HEK293 (cell line): ENCODE results near the gene SMPD3.
A peak's percentile ranks its signal among the peaks of the same experiment; 100 is the strongest.

Experiments used
- CTCF ChIA-PET: fragments of 350-600 bp; formaldehyde crosslinking; extraction: SDS; loops from one replicate; lab custom pipeline; 2021; ENCODE audit warnings: antibody characterized with exemption; lab: Yijun Ruan, JAX
- POLR2A ChIA-PET: fragments of 300-600 bp; formaldehyde crosslinking; extraction: SDS; loops from one replicate; lab custom pipeline; 2020; ENCODE audit warnings: antibody characterized with exemption, inconsistent platforms; lab: Yijun Ruan, JAX
- H3K27ac ChIP-seq: fragments of 200-500 bp; sonication (Bioruptor generic); 2 replicates; pipeline ENCODE4 v1.5.1; 2014; ENCODE audit warnings: low read depth, low read length, control low read depth, inconsistent platforms; ENCODE audit errors: extremely low read depth
- H3K36me3 ChIP-seq, 2 experiments: fragments of 200-500 bp in 1 of 2; sonication (Bioruptor generic) in 1 of 2; 1 replicate in 1 of 2; 2 replicates in 1 of 2; pipeline ENCODE4 v1.5.1; 2014 to 2017; ENCODE audit warnings: inconsistent platforms in 2 of 2, low read length in 2 of 2; ENCODE audit not compliant: control insufficient read depth in 2 of 2, insufficient read depth in 1 of 2
- H3K4me1 ChIP-seq: fragments of 200-500 bp; sonication (Bioruptor generic); 2 replicates; pipeline ENCODE4 v1.5.1; 2014; ENCODE audit warnings: mild to moderate bottlenecking, low read length, inconsistent platforms; ENCODE audit not compliant: control insufficient read depth, insufficient read depth
- H3K4me3 ChIP-seq: 2 replicates; pipeline ENCODE4 v1.5.1; 2011; ENCODE audit warnings: low read depth, mild to moderate bottlenecking, control low read depth, low read length, moderate library complexity
- H3K9me3 ChIP-seq: fragments of 200-500 bp; sonication (Bioruptor generic); 2 replicates; pipeline ENCODE4 v1.5.1; 2014; ENCODE audit warnings: low read depth, low read length, inconsistent platforms; ENCODE audit not compliant: control insufficient read depth, insufficient read depth
- EGR2 ChIP-seq: fragments of 450-650 bp; formaldehyde crosslinking; IDR thresholded peaks from 2 replicates; pipeline ENCODE4 v1.5.1; 2016; ENCODE audit warnings: low read depth, missing biosample characterization, missing genetic modification characterization
- KLF1 ChIP-seq: fragments of 450-650 bp; formaldehyde crosslinking; IDR thresholded peaks from 2 replicates; pipeline ENCODE4 v1.5.1; 2016; ENCODE audit warnings: missing biosample characterization, missing genetic modification characterization
- YY1 ChIP-seq: fragments of 450-650 bp; formaldehyde crosslinking; IDR thresholded peaks from 2 replicates; pipeline ENCODE4 v1.5.1; 2018; ENCODE audit warnings: missing biosample characterization, missing genetic modification characterization
- ZBTB20 ChIP-seq: fragments of 450-650 bp; formaldehyde crosslinking; IDR thresholded peaks from 2 replicates; pipeline ENCODE4 v1.5.1; 2016; ENCODE audit warnings: missing biosample characterization, missing genetic modification characterization
- ZIC2 ChIP-seq: fragments of 450-650 bp; formaldehyde crosslinking; IDR thresholded peaks from 2 replicates; pipeline ENCODE4 v1.5.1; 2016; ENCODE audit warnings: missing biosample characterization, missing genetic modification characterization
- ZNF155 ChIP-seq: fragments of 450-650 bp; formaldehyde crosslinking; IDR thresholded peaks from 2 replicates; pipeline ENCODE4 v1.5.1; 2016; ENCODE audit warnings: missing biosample characterization, missing genetic modification characterization
- ZNF157 ChIP-seq: fragments of 450-650 bp; formaldehyde crosslinking; IDR thresholded peaks from 2 replicates; pipeline ENCODE4 v1.5.1; 2016; ENCODE audit warnings: missing biosample characterization, missing genetic modification characterization
- ZNF2 ChIP-seq: fragments of 450-650 bp; formaldehyde crosslinking; IDR thresholded peaks from 2 replicates; pipeline ENCODE4 v1.5.1; 2016; ENCODE audit warnings: missing biosample characterization, missing genetic modification characterization
- ZNF423 ChIP-seq: fragments of 450-650 bp; formaldehyde crosslinking; IDR thresholded peaks from 2 replicates; pipeline ENCODE4 v1.5.1; 2016; ENCODE audit warnings: missing biosample characterization, missing genetic modification characterization
- ZNF521 ChIP-seq: fragments of 450-650 bp; formaldehyde crosslinking; IDR thresholded peaks from 2 replicates; pipeline ENCODE4 v1.5.1; 2017; ENCODE audit warnings: missing biosample characterization, mild to moderate bottlenecking, missing genetic modification characterization
- ZNF555 ChIP-seq: fragments of 450-650 bp; formaldehyde crosslinking; conservative IDR thresholded peaks from 2 replicates; pipeline ENCODE4 v1.5.1; 2017; ENCODE audit warnings: missing biosample characterization, mild to moderate bottlenecking, missing genetic modification characterization, inconsistent platforms
- ZNF660 ChIP-seq: fragments of 450-650 bp; IDR thresholded peaks from 2 replicates; pipeline ENCODE4 v1.5.1; 2018; ENCODE audit warnings: missing biosample characterization, mild to moderate bottlenecking, missing genetic modification characterization
- ZNF76 ChIP-seq: fragments of 450-650 bp; formaldehyde crosslinking; IDR thresholded peaks from 2 replicates; pipeline ENCODE4; 2016; ENCODE audit warnings: low read depth, missing biosample characterization, missing genetic modification characterization, borderline replicate concordance
- ZNF843 ChIP-seq: fragments of 450-650 bp; formaldehyde crosslinking; IDR thresholded peaks from 2 replicates; pipeline ENCODE4 v1.5.1; 2016; ENCODE audit warnings: missing biosample characterization, missing genetic modification characterization
- TF ChIP-seq, protein P1 (sequence below): fragments of 450-650 bp; formaldehyde crosslinking; optimal IDR thresholded peaks from 2 replicates; pipeline ENCODE3; 2016; ENCODE audit warnings: missing biosample characterization, mild to moderate bottlenecking, missing genetic modification characterization
- TF ChIP-seq, protein P2 (sequence below): fragments of 450-650 bp; formaldehyde crosslinking; IDR thresholded peaks from 2 replicates; pipeline ENCODE4 v1.5.1; 2016; ENCODE audit warnings: missing biosample characterization, missing genetic modification characterization

SMPD3 gene

DNA sequence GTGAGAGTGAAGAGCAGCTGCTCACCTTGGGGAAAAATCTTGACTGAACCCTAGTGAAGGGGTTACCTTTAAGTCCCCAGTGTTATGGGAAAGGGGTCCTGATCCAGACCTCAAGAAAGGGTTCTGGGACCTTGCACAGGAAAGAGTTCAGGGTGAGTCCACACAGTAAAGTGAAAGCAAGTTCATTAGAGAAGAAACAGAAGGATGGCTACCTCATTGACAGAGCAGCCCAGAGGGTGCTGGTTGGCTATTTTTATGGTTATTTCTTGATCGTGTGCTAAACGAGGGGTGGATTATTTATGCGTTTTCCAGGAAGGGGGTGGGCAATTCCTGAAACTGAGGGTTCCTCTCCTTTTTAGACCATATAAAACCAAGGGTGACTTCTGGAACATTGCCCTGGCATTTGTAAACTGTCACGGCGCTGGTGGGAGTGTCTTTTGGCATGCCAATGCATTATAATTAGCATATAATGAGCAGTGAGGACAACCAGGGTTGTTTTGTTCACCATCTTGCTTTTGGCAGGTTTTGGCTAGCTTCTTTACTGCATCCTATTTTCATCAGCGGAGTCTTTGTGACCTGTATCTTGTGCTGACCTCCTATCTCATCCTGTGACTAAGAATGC lies 58.4 kb downstream of the SMPD3 start:
- no peaks in the 10 kb centered on the region for H3K36me3 ChIP-seq
- CTCF ChIA-PET, result interaction anchor here (0.6 to 1.2 kb wide), 5 partner anchors 11 to 1361 kb away, joined by 3 to 4 read pairs (median 3); partner anchors contain the start of gene CBFB
- TF ChIP-seq ZNF76 (no peak), ZNF155 (tag by site-specific recombination) (no peak), YY1 (tag by site-specific recombination) (no peak), EGR2 (tag by site-specific recombination) (no peak), ZNF2 (no peak), ZNF521 (tag by site-specific recombination) (no peak)
- TF ChIP-seq, protein P1, sequence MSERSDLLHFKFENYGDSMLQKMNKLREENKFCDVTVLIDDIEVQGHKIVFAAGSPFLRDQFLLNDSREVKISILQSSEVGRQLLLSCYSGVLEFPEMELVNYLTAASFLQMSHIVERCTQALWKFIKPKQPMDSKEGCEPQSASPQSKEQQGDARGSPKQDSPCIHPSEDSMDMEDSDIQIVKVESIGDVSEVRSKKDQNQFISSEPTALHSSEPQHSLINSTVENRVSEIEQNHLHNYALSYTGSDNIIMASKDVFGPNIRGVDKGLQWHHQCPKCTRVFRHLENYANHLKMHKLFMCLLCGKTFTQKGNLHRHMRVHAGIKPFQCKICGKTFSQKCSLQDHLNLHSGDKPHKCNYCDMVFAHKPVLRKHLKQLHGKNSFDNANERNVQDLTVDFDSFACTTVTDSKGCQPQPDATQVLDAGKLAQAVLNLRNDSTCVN, result no peak
- TF ChIP-seq, protein P2, sequence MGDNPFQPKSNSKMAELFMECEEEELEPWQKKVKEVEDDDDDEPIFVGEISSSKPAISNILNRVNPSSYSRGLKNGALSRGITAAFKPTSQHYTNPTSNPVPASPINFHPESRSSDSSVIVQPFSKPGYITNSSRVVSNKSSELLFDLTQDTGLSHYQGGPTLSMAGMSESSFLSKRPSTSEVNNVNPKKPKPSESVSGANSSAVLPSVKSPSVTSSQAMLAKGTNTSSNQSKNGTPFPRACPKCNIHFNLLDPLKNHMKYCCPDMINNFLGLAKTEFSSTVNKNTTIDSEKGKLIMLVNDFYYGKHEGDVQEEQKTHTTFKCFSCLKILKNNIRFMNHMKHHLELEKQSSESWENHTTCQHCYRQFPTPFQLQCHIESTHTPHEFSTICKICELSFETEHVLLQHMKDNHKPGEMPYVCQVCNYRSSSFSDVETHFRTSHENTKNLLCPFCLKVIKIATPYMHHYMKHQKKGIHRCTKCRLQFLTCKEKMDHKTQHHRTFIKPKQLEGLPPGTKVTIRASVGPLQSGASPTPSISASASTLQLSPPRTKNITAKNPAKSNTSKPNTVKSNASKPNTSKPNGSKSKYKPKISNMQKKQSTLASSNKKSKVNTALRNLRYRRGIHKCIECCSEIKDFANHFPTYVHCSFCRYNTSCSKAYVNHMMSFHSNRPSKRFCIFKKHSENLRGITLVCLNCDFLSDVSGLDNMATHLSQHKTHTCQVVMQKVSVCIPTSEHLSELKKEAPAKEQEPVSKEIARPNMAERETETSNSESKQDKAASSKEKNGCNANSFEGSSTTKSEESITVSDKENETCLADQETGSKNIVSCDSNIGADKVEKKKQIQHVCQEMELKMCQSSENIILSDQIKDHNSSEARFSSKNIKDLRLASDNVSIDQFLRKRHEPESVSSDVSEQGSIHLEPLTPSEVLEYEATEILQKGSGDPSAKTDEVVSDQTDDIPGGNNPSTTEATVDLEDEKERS (tag by site-specific recombination), result no peak
- H3K27ac ChIP-seq, result no peak overlapping the region
- no peaks in the 10 kb centered on the region for H3K4me1 ChIP-seq
- POLR2A ChIA-PET, result no interaction called here
- no peaks in the 10 kb centered on the region for H3K9me3 ChIP-seq
- no peak overlapping the region for H3K4me3 ChIP-seq

- Histone ChIP-seq H3K4me3 (no peak overlapping the region), H3K27ac (no peak overlapping the region), H3K36me3 (no peaks in the 10 kb centered on the region), H3K4me1 (no peaks in the 10 kb centered on the region), H3K9me3 (no peaks in the 10 kb centered on the region)
- ChIA-PET POLR2A (no interaction called here), CTCF (interaction anchor here (0.7 to 0.9 kb wide), 2 partner anchors 37 to 57 kb away, joined by 3 read pairs; no protein-coding TSS in a partner anchor)
- TF ChIP-seq ZIC2 (tag by site-specific recombination) (peak; percentile 53; the same call in 1 of the 2 replicates), ZNF157 (tag by site-specific recombination) (no peak)
These were observed 59.3 kb downstream of the SMPD3 start for GRCh38 chr16:68389006-68389405.

DNA sequence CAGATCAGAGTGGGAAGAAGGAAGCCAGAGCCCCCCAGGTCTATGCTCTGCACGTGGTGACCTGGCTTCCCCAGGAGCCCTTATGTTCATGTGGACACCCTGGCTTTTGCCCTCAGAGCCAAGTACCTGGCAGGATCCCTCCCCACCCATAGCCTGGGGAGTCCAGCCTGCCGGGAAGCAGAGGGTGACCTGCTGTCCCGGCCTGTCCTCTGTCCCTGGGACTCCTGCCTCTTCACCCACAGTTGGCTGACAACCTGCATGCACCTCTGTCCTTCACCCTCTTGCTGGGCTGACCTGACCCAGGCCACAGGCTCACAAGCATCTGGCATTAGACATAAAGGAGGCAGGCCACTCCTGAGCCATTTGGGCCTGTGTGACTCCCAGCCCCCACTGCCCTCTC lies 60.2 kb downstream of the SMPD3 start:
- Histone ChIP-seq H3K4me3 (no peak overlapping the region), H3K4me1 (no peaks in the 10 kb centered on the region), H3K9me3 (no peaks in the 10 kb centered on the region), H3K27ac (no peak overlapping the region), H3K36me3 (no peaks in the 10 kb centered on the region)
- TF ChIP-seq ZBTB20 (tag by site-specific recombination), result no peak
- CTCF ChIA-PET, result interaction anchor here (0.7 kb wide), 1 partner anchor 38 kb away, joined by 3 read pairs; no protein-coding TSS in a partner anchor
- POLR2A ChIA-PET, result no interaction called here

DNA sequence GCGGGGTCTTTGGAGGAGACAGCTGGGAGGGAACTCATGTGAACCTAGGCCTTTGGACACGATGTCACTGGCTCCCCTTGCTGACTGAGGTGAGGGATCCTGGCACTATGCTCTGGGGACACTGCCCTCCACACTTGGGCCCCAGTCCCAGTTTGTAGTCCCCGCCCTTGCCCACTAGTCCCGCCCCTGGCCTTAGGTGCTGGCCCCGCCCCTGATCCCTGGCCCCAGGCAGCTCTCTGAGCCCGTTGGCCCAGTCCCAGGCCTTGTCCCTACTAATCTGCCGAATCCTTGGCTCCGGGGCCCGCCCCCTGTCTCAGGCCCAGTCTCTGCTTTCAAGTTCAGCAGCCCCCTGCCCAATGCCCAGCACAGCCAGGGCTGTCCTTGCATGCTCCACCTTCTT lies 61.0 kb downstream of the SMPD3 start:
- POLR2A ChIA-PET, result no interaction called here
- Histone ChIP-seq H3K9me3 (no peaks in the 10 kb centered on the region), H3K36me3 (no peaks in the 10 kb centered on the region), H3K27ac (no peak overlapping the region), H3K4me3 (no peak overlapping the region), H3K4me1 (no peaks in the 10 kb centered on the region)
- CTCF ChIA-PET, result no interaction called here
- TF ChIP-seq ZNF555 (tag by site-specific recombination) (no peak), ZNF843 (tag by site-specific recombination) (no peak), KLF1 (tag by site-specific recombination) (peak; percentile 37), ZNF423 (tag by site-specific recombination) (no peak), ZNF660 (tag by site-specific recombination) (no peak)
